HepG2 (cell line): ENCODE data around the gene STX4. TPM values are rescaled to one million over a fixed set of nuclear protein-coding genes. Genes with fewer than 3 reads are reported as not detected.

Source experiments
- AGO1 ChIP-seq: fragments of 200-400 bp; formaldehyde crosslinking; IDR thresholded peaks from 2 replicates; pipeline ENCODE4 v1.6.1; 2017; ENCODE audit warnings: mild to moderate bottlenecking, low read depth, low read length, moderate library complexity; ENCODE audit not compliant: poor library complexity, severe bottlenecking
- AHDC1 ChIP-seq: sonication (generic); formaldehyde crosslinking; IDR thresholded peaks from 2 replicates; pipeline ENCODE4 v1.5.1; 2020; ENCODE audit warnings: mild to moderate bottlenecking, missing genetic modification reagents, borderline replicate concordance
- DMAP1 ChIP-seq: IDR thresholded peaks from 2 replicates; pipeline ENCODE4 v1.6.1; 2016
- FOXP4 ChIP-seq: sonication (generic); formaldehyde crosslinking; IDR thresholded peaks from 2 replicates; pipeline ENCODE4 v1.4.0; 2020; ENCODE audit warnings: missing genetic modification reagents
- GTF3A ChIP-seq: sonication (generic); formaldehyde crosslinking; conservative IDR thresholded peaks from 2 replicates; pipeline ENCODE4 v1.4.0; 2020; ENCODE audit warnings: mild to moderate bottlenecking, missing genetic modification reagents
- HNF4G ChIP-seq, 2 experiments: sonication (generic) in 1 of 2; formaldehyde crosslinking in 1 of 2; IDR thresholded peaks; 2 replicates each; pipeline versions ENCODE4 v1.4.0 to v1.6.1; 2011 to 2020; ENCODE audit warnings: borderline replicate concordance in 2 of 2, low read depth in 2 of 2, mild to moderate bottlenecking in 2 of 2, low read length in 1 of 2, missing genetic modification reagents in 1 of 2, moderate library complexity in 1 of 2
- KMT2B ChIP-seq: IDR thresholded peaks from 2 replicates; pipeline ENCODE4 v1.6.1; 2016; ENCODE audit warnings: missing genetic modification reagents, missing compliant biosample characterization
- ZNF382 ChIP-seq: sonication (generic); formaldehyde crosslinking; IDR thresholded peaks from 2 replicates; pipeline ENCODE4 v1.5.0; 2020; ENCODE audit warnings: missing genetic modification reagents, mild to moderate bottlenecking, borderline replicate concordance
- ZNF557 ChIP-seq: sonication (generic); formaldehyde crosslinking; IDR thresholded peaks from 2 replicates; pipeline ENCODE4 v1.4.0; 2020; ENCODE audit warnings: missing genetic modification reagents
- ZNF746 ChIP-seq: sonication (generic); formaldehyde crosslinking; IDR thresholded peaks from 2 replicates; pipeline ENCODE4 v1.8.0; 2022; ENCODE audit warnings: mild to moderate bottlenecking, missing genetic modification reagents
- ZNF878 ChIP-seq: sonication (generic); formaldehyde crosslinking; IDR thresholded peaks from 2 replicates; pipeline ENCODE4 v1.8.1; 2023; ENCODE audit warnings: mild to moderate bottlenecking, missing genetic modification reagents, moderate library complexity
- polyA plus RNA-seq, 8 experiments: library from polyadenylated mRNA; depleted of rRNA in 3 of 8; stranded (reverse) in 7 of 8; unstranded in 1 of 8; fragments of >200 nt; fragmentation: Illumina TruSeq in 4 of 8; extraction: Trizol in 4 of 8; gene quantifications; 2 replicates each; pipeline versions ENCODE4 v1.2.1 to v1.2.3, GENCODE V29; 2011 to 2016; ENCODE audit warnings: low read depth in 4 of 8, missing spikeins in 1 of 8, mixed read lengths in 1 of 8; ENCODE audit not compliant: insufficient read depth in 1 of 8
- total RNA-seq, 5 experiments: library from RNA; depleted of rRNA; stranded (reverse); fragments of >200 nt; fragmentation: Illumina TruSeq; extraction: Trizol; gene quantifications; 2 replicates each; pipeline ENCODE4 v1.2.3, GENCODE V29; 2016; ENCODE audit warnings: low read depth in 1 of 5
- TF ChIP-seq, protein P1 (sequence below): sonication (generic); formaldehyde crosslinking; IDR thresholded peaks from 2 replicates; pipeline ENCODE4 v1.4.0; 2020; ENCODE audit warnings: mild to moderate bottlenecking, missing genetic modification reagents

Gene STX4
- total and polyA plus RNA-seq, 2 of the 13 experiments (the other 11 are each of a cell fraction or from before 2014, with no cell fraction given), result 29.2 to 34.6 TPM

- no peak for TF ChIP-seq ZNF878 (CRISPR knock-in tag)
- no peak for TF ChIP-seq KMT2B (CRISPR knock-in tag)
- TF ChIP-seq ZNF382 (CRISPR knock-in tag), result no peak
- TF ChIP-seq ZNF746 (CRISPR knock-in tag), result no peak
- TF ChIP-seq HNF4G (IDR thresholded peaks at IDR 0.05; ENCODE audit: borderline replicate concordance, low read depth, low read length), result no peak
- no peak for TF ChIP-seq HNF4G (CRISPR knock-in tag; IDR thresholded peaks at IDR 0.05; ENCODE audit: borderline replicate concordance, low read depth)
- peak; percentile 59; the same call in 1 of the 2 replicates for TF ChIP-seq AHDC1
- no peak for TF ChIP-seq AGO1
- TF ChIP-seq DMAP1 (CRISPR knock-in tag), result no peak; the same call in 1 of the 2 replicates
- TF ChIP-seq ZNF557 (CRISPR knock-in tag), result no peak
- no peak for TF ChIP-seq GTF3A (CRISPR knock-in tag)
- TF ChIP-seq, protein P1, sequence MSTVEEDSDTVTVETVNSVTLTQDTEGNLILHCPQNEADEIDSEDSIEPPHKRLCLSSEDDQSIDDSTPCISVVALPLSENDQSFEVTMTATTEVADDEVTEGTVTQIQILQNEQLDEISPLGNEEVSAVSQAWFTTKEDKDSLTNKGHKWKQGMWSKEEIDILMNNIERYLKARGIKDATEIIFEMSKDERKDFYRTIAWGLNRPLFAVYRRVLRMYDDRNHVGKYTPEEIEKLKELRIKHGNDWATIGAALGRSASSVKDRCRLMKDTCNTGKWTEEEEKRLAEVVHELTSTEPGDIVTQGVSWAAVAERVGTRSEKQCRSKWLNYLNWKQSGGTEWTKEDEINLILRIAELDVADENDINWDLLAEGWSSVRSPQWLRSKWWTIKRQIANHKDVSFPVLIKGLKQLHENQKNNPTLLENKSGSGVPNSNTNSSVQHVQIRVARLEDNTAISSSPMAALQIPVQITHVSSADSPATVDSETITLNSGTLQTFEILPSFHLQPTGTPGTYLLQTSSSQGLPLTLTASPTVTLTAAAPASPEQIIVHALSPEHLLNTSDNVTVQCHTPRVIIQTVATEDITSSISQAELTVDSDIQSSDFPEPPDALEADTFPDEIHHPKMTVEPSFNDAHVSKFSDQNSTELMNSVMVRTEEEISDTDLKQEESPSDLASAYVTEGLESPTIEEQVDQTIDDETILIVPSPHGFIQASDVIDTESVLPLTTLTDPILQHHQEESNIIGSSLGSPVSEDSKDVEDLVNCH (CRISPR knock-in tag), result 0 out of 2 replicates have a peak, but pooled peaks have one; percentile 15
- no peak for TF ChIP-seq FOXP4
These were observed 35.3 kb upstream of the STX4 start (continued) for GRCh38 chr16:30997725-30998711.
